Measurements from ENCODE around the gene PCDHA10. TPM values are rescaled to one million over a fixed set of nuclear protein-coding genes. Genes with fewer than 3 reads are reported as not detected.

PCDHA10 gene
- polyA plus RNA-seq, 1 of the 3 experiments (the other 2 are of a cell fraction): 0.02 TPM

GRCh38 chr5:140882591-140882899, 26.8 kb downstream of the PCDHA10 start:
- H3K9ac ChIP-seq: no peak overlapping the region
- no peak overlapping the region for H2AFZ ChIP-seq (ENCODE audit: low read depth)
- DNase-seq: peak; percentile 43
- H3K9me3 ChIP-seq: no peaks in the 10 kb centered on the region; the same call in 1 of the 2 replicates
- 81% methylated on average over 12 of the region's 12 CpGs for WGBS (ENCODE audit: low lambda C conversion rate)
- no peak overlapping the region for H3K4me2 ChIP-seq
- no peaks in the 10 kb centered on the region; a peak in 1 of 4 replicates for H3K4me1 ChIP-seq (ENCODE audit: control insufficient read depth in 1 of 2, insufficient read depth in 2 of 2, low read depth in 1 of 2, low read length in 1 of 2)
- no peaks in the 10 kb centered on the region for H4K20me1 ChIP-seq (ENCODE audit: insufficient read depth)
- no peaks in the 10 kb centered on the region for H3K27me3 ChIP-seq (ENCODE audit: insufficient read depth)
- H3K4me3 ChIP-seq (ENCODE audit: low read depth in 2 of 2, low read length in 1 of 2): no peak overlapping the region
- CTCF ChIA-PET: interaction anchor here (0.7 to 1.3 kb wide), 4 partner anchors 17 to 43 kb away, joined by 3 to 4 read pairs (median 4); partner anchors contain the start of gene PCDHAC1
- H3K27ac ChIP-seq (ENCODE audit: low read depth in 2 of 2, low read length in 1 of 2): no peak overlapping the region
- H3F3A ChIP-seq (replicated peaks; ENCODE audit: insufficient read depth): no peaks in the 10 kb centered on the region
- no peaks in the 10 kb centered on the region for H3K79me2 ChIP-seq (ENCODE audit: insufficient read depth)
- no peaks in the 10 kb centered on the region for H3K36me3 ChIP-seq (replicated peaks in 1 of 2; ENCODE audit: control insufficient read depth in 1 of 2, insufficient read depth in 2 of 2, low read length in 1 of 2)
- POLR2A ChIA-PET: no interaction called here
- H3K9me2 ChIP-seq: no peaks in the 10 kb centered on the region
- TF ChIP-seq RAD21 (IDR thresholded peaks at IDR 0.05; ENCODE audit: low read length) (peak; percentile 49), RCOR1 (IDR thresholded peaks at IDR 0.05; ENCODE audit: low read length) (no peak), SMC3 (IDR thresholded peaks at IDR 0.05; ENCODE audit: low read depth, low read length) (peak; percentile 29; the same call in 1 of the 2 replicates)

DNA sequence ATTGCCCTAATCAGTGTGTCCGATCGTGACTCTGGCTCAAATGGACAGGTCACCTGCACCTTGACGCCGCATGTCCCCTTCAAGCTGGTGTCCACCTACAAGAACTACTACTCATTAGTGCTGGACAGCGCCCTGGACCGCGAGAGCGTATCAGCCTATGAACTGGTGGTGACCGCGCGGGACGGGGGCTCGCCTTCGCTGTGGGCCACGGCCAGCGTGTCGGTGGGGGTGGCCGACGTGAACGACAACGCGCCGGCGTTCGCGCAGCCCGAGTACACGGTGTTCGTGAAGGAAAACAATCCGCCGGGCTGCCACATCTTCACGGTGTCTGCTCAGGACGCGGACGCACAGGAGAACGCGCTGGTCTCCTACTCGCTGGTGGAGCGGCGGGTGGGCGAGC, 27.7 kb downstream of the PCDHA10 start:
- Histone ChIP-seq H3K79me2 (ENCODE audit: insufficient read depth) (no peaks in the 10 kb centered on the region), H3K36me3 (replicated peaks in 1 of 2; ENCODE audit: control insufficient read depth in 1 of 2, insufficient read depth in 2 of 2, low read length in 1 of 2) (no peaks in the 10 kb centered on the region), H3K9ac (no peak overlapping the region), H3K9me3 (no peaks in the 10 kb centered on the region; the same call in 1 of the 2 replicates), H3K27me3 (ENCODE audit: insufficient read depth) (no peaks in the 10 kb centered on the region), H3K4me3 (ENCODE audit: low read depth in 2 of 2, low read length in 1 of 2) (no peak overlapping the region; a peak in 1 of 4 replicates), H2AFZ (ENCODE audit: low read depth) (no peak overlapping the region), H4K20me1 (ENCODE audit: insufficient read depth) (no peaks in the 10 kb centered on the region), H3K4me2 (no peak overlapping the region), H3K27ac (ENCODE audit: low read depth in 2 of 2, low read length in 1 of 2) (no peak overlapping the region), H3F3A (replicated peaks; ENCODE audit: insufficient read depth) (no peaks in the 10 kb centered on the region), H3K4me1 (ENCODE audit: control insufficient read depth in 1 of 2, insufficient read depth in 2 of 2, low read depth in 1 of 2, low read length in 1 of 2) (no peaks in the 10 kb centered on the region), H3K9me2 (no peaks in the 10 kb centered on the region)
- TF ChIP-seq GATA2 (CRISPR knock-in tag; IDR thresholded peaks at IDR 0.05): no peak
- no peak for TF ChIP-seq TCF12 (IDR thresholded peaks at IDR 0.05)
- no peak for TF ChIP-seq NRF1 (IDR thresholded peaks at IDR 0.05; ENCODE audit: low read depth, low read length)
- TF ChIP-seq YY1 (IDR thresholded peaks at IDR 0.05; ENCODE audit: low read depth): no peak
- TF ChIP-seq MXI1 (IDR thresholded peaks at IDR 0.05; ENCODE audit: low read depth, low read length): no peak
- TF ChIP-seq, protein P1, sequence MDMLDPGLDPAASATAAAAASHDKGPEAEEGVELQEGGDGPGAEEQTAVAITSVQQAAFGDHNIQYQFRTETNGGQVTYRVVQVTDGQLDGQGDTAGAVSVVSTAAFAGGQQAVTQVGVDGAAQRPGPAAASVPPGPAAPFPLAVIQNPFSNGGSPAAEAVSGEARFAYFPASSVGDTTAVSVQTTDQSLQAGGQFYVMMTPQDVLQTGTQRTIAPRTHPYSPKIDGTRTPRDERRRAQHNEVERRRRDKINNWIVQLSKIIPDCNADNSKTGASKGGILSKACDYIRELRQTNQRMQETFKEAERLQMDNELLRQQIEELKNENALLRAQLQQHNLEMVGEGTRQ (IDR thresholded peaks at IDR 0.05; ENCODE audit: borderline replicate concordance, low read depth, low read length): no peak
- no peak for TF ChIP-seq FOSL2 (IDR thresholded peaks at IDR 0.05; ENCODE audit: borderline replicate concordance, low read depth)
- 97% methylated on average over 41 of the region's 41 CpGs for WGBS (ENCODE audit: low lambda C conversion rate)
- DNase-seq: no peak
- ChIA-PET POLR2A (no interaction called here), CTCF (interaction anchor here (0.7 to 1.4 kb wide), 4 partner anchors 8 to 42 kb away, joined by 3 to 4 read pairs (median 4); partner anchors contain the start of gene PCDHAC1)

GRCh38 chr5:140883927-140884697, 28.4 kb downstream of the PCDHA10 start:
- no peaks in the 10 kb centered on the region; the same call in 1 of the 2 replicates for H3K9me3 ChIP-seq
- H3K36me3 ChIP-seq (replicated peaks in 1 of 2; ENCODE audit: control insufficient read depth in 1 of 2, insufficient read depth in 2 of 2, low read length in 1 of 2): no peaks in the 10 kb centered on the region
- 89% methylated on average over 61 of the region's 79 CpGs for WGBS (ENCODE audit: low lambda C conversion rate)
- ChIA-PET POLR2A (no interaction called here), CTCF (interaction anchor here (1.4 kb wide), 1 partner anchor 8 kb away, joined by 4 read pairs; no protein-coding TSS in a partner anchor)
- H2AFZ ChIP-seq (ENCODE audit: low read depth): no peak overlapping the region
- no peaks in the 10 kb centered on the region for H3K79me2 ChIP-seq (ENCODE audit: insufficient read depth)
- H3K9ac ChIP-seq: no peak overlapping the region
- H3K4me2 ChIP-seq: no peak overlapping the region
- no peaks in the 10 kb centered on the region for H3F3A ChIP-seq (replicated peaks; ENCODE audit: insufficient read depth)
- DNase-seq: peak; percentile 6
- no peaks in the 10 kb centered on the region for H3K4me1 ChIP-seq (ENCODE audit: control insufficient read depth in 1 of 2, insufficient read depth in 2 of 2, low read depth in 1 of 2, low read length in 1 of 2)
- H3K27me3 ChIP-seq (ENCODE audit: insufficient read depth): no peaks in the 10 kb centered on the region
- TF ChIP-seq NRF1 (IDR thresholded peaks at IDR 0.05; ENCODE audit: low read depth, low read length): no peak
- no peak for TF ChIP-seq YY1 (IDR thresholded peaks at IDR 0.05; ENCODE audit: low read depth)
- no peak for TF ChIP-seq TAF1 (IDR thresholded peaks at IDR 0.05; ENCODE audit: borderline replicate concordance, low read depth, low read length)
- TF ChIP-seq, protein P2, sequence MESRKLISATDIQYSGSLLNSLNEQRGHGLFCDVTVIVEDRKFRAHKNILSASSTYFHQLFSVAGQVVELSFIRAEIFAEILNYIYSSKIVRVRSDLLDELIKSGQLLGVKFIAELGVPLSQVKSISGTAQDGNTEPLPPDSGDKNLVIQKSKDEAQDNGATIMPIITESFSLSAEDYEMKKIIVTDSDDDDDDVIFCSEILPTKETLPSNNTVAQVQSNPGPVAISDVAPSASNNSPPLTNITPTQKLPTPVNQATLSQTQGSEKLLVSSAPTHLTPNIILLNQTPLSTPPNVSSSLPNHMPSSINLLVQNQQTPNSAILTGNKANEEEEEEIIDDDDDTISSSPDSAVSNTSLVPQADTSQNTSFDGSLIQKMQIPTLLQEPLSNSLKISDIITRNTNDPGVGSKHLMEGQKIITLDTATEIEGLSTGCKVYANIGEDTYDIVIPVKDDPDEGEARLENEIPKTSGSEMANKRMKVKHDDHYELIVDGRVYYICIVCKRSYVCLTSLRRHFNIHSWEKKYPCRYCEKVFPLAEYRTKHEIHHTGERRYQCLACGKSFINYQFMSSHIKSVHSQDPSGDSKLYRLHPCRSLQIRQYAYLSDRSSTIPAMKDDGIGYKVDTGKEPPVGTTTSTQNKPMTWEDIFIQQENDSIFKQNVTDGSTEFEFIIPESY (IDR thresholded peaks at IDR 0.05; ENCODE audit: borderline replicate concordance, low read depth): no peak
- no peak for TF ChIP-seq MXI1 (IDR thresholded peaks at IDR 0.05; ENCODE audit: low read depth, low read length)
- TF ChIP-seq, protein P3, sequence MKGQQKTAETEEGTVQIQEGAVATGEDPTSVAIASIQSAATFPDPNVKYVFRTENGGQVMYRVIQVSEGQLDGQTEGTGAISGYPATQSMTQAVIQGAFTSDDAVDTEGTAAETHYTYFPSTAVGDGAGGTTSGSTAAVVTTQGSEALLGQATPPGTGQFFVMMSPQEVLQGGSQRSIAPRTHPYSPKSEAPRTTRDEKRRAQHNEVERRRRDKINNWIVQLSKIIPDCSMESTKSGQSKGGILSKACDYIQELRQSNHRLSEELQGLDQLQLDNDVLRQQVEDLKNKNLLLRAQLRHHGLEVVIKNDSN (IDR thresholded peaks at IDR 0.05; ENCODE audit: borderline replicate concordance, low read depth): no peak
- TF ChIP-seq TCF12 (IDR thresholded peaks at IDR 0.05): no peak
- TF ChIP-seq FOXM1 (IDR thresholded peaks at IDR 0.05; ENCODE audit: low read depth): no peak
- TF ChIP-seq RXRA (IDR thresholded peaks at IDR 0.05; ENCODE audit: borderline replicate concordance, low read depth): no peak
- no peaks in the 10 kb centered on the region for H4K20me1 ChIP-seq (ENCODE audit: insufficient read depth)
- H3K9me2 ChIP-seq: no peaks in the 10 kb centered on the region
- no peak overlapping the region for H3K4me3 ChIP-seq (ENCODE audit: low read depth in 2 of 2, low read length in 1 of 2)
- H3K27ac ChIP-seq (ENCODE audit: low read depth in 2 of 2, low read length in 1 of 2): no peak overlapping the region

Measured in SK-N-SH (cell line).